HepG2 (cell line): ENCODE results near the gene TSPAN5.

Experiments
- BCL3 ChIP-seq: sonication (generic); formaldehyde crosslinking; IDR thresholded peaks from 2 replicates; pipeline ENCODE4 v1.5.1; 2020; ENCODE audit warnings: mild to moderate bottlenecking, missing genetic modification reagents, moderate library complexity
- DNMT1 ChIP-seq: sonication (generic); formaldehyde crosslinking; IDR thresholded peaks from 2 replicates; pipeline ENCODE4 v1.5.1; 2020; ENCODE audit warnings: mild to moderate bottlenecking, missing genetic modification reagents
- ESRRA ChIP-seq: sonication (generic); formaldehyde crosslinking; IDR thresholded peaks from 2 replicates; pipeline ENCODE4 v1.5.1; 2020; ENCODE audit warnings: mild to moderate bottlenecking, low read depth, missing genetic modification reagents
- NFRKB ChIP-seq: fragments of 450-650 bp; IDR thresholded peaks from 2 replicates; pipeline ENCODE4 v1.6.1; 2017
- POLR2A ChIP-seq, 2 experiments: IDR thresholded peaks; 2 replicates each; pipeline ENCODE4 v1.6.1; 2011; ENCODE audit warnings: low read depth in 2 of 2, low read length in 2 of 2, mild to moderate bottlenecking in 1 of 2, moderate library complexity in 1 of 2; ENCODE audit not compliant: insufficient read depth in 1 of 2
- SIX1 ChIP-seq: sonication (generic); formaldehyde crosslinking; IDR thresholded peaks from 2 replicates; pipeline ENCODE4 v1.4.0; 2020; ENCODE audit warnings: missing genetic modification reagents, borderline replicate concordance
- SMC3 ChIP-seq: IDR thresholded peaks from 2 replicates; pipeline ENCODE4 v1.6.1; 2011; ENCODE audit warnings: low read length, improper control_type of control experiment
- SRSF9 ChIP-seq: fragments of 200-400 bp; formaldehyde crosslinking; IDR thresholded peaks from 2 replicates; pipeline ENCODE4 v1.6.1; 2018; ENCODE audit warnings: borderline replicate concordance, mild to moderate bottlenecking, low read depth, low read length; ENCODE audit not compliant: insufficient read depth, poor library complexity, severe bottlenecking
- TAF1 ChIP-seq: sonication (generic); formaldehyde crosslinking; IDR thresholded peaks from 2 replicates; pipeline ENCODE4 v1.4.0; 2020; ENCODE audit warnings: missing genetic modification reagents
- TCF7L2 ChIP-seq: IDR thresholded peaks from 2 replicates; pipeline ENCODE4 v1.6.1; 2011; ENCODE audit warnings: mild to moderate bottlenecking, low read depth, low read length, moderate library complexity
- YY1 ChIP-seq: IDR thresholded peaks from 2 replicates; pipeline ENCODE4 v1.6.1; 2011; ENCODE audit warnings: low read length, low read depth, moderate library complexity, mild to moderate bottlenecking; ENCODE audit not compliant: insufficient read depth, insufficient replicate concordance
- TF ChIP-seq, protein P1 (sequence below): sonication (generic); formaldehyde crosslinking; IDR thresholded peaks from 2 replicates; pipeline ENCODE4 v1.5.0; 2020; ENCODE audit warnings: mild to moderate bottlenecking, missing genetic modification reagents, moderate library complexity

GRCh38 chr4:98605216-98605615 is 53.2 kb downstream of the TSPAN5 start:
- TF ChIP-seq SRSF9 (no peak), POLR2A (IDR thresholded peaks at IDR 0.05; ENCODE audit: insufficient read depth in 1 of 2, low read depth in 2 of 2, low read length in 2 of 2) (no peak), TAF1 (CRISPR knock-in tag) (no peak), ESRRA (no peak), BCL3 (CRISPR knock-in tag) (no peak), DNMT1 (no peak), SMC3 (no peak), SIX1 (CRISPR knock-in tag) (no peak), YY1 (no peak), NFRKB (no peak), TCF7L2 (no peak)
- TF ChIP-seq, protein P1, sequence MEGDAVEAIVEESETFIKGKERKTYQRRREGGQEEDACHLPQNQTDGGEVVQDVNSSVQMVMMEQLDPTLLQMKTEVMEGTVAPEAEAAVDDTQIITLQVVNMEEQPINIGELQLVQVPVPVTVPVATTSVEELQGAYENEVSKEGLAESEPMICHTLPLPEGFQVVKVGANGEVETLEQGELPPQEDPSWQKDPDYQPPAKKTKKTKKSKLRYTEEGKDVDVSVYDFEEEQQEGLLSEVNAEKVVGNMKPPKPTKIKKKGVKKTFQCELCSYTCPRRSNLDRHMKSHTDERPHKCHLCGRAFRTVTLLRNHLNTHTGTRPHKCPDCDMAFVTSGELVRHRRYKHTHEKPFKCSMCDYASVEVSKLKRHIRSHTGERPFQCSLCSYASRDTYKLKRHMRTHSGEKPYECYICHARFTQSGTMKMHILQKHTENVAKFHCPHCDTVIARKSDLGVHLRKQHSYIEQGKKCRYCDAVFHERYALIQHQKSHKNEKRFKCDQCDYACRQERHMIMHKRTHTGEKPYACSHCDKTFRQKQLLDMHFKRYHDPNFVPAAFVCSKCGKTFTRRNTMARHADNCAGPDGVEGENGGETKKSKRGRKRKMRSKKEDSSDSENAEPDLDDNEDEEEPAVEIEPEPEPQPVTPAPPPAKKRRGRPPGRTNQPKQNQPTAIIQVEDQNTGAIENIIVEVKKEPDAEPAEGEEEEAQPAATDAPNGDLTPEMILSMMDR (CRISPR knock-in tag): no peak
